A549 (cell line): Measurements from ENCODE around the gene PPP1R9A.

Experiments
- EP300 ChIP-seq, 2 experiments: fragments of >200 bp; sonication (Bioruptor Twin); formaldehyde crosslinking; IDR thresholded peaks; 2 replicates in 1 of 2; 3 replicates in 1 of 2; pipeline ENCODE4 v1.6.1; 2016 to 2017
- HDAC2 ChIP-seq: fragments of 200-600 bp; sonication (generic); IDR thresholded peaks from 2 replicates; pipeline ENCODE4 v1.6.1; 2016
- JUN ChIP-seq, 2 experiments: fragments of >200 bp; sonication (Bioruptor Twin); formaldehyde crosslinking; IDR thresholded peaks; 2 replicates in 1 of 2; 3 replicates in 1 of 2; pipeline ENCODE4 v1.6.1; 2016 to 2017
- MAX ChIP-seq: IDR thresholded peaks from 2 replicates; pipeline ENCODE4 v1.6.1; 2012
- TF ChIP-seq, protein P1 (sequence below): fragments of >200 bp; sonication (Bioruptor Twin); formaldehyde crosslinking; IDR thresholded peaks from 3 replicates; pipeline ENCODE4 v1.5.1; 2016

GRCh38 chr7:94975336-94975735, 67.9 kb downstream of the PPP1R9A start:
- TF ChIP-seq, protein P1, sequence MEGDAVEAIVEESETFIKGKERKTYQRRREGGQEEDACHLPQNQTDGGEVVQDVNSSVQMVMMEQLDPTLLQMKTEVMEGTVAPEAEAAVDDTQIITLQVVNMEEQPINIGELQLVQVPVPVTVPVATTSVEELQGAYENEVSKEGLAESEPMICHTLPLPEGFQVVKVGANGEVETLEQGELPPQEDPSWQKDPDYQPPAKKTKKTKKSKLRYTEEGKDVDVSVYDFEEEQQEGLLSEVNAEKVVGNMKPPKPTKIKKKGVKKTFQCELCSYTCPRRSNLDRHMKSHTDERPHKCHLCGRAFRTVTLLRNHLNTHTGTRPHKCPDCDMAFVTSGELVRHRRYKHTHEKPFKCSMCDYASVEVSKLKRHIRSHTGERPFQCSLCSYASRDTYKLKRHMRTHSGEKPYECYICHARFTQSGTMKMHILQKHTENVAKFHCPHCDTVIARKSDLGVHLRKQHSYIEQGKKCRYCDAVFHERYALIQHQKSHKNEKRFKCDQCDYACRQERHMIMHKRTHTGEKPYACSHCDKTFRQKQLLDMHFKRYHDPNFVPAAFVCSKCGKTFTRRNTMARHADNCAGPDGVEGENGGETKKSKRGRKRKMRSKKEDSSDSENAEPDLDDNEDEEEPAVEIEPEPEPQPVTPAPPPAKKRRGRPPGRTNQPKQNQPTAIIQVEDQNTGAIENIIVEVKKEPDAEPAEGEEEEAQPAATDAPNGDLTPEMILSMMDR = no peak
- no peak for TF ChIP-seq MAX
- TF ChIP-seq JUN (IDR thresholded peaks at IDR 0.05) = no peak
- no peak for TF ChIP-seq HDAC2
- TF ChIP-seq EP300 (IDR thresholded peaks at IDR 0.05) = no peak
